Measurements from ENCODE around the gene DNMT1. TPM values are rescaled to one million over a fixed set of nuclear protein-coding genes. Genes with fewer than 3 reads are reported as not detected.
A peak's percentile ranks its signal among the peaks of the same experiment; 100 is the strongest.
"Not testable (repeated sequence)": the region's sequence is repeated elsewhere in the genome, so short reads cannot be mapped to it uniquely, and the experiment has no call there.

The DNMT1 gene
- total RNA-seq, 2 experiments from 2014 or later: 408 to 412 TPM

DNA sequence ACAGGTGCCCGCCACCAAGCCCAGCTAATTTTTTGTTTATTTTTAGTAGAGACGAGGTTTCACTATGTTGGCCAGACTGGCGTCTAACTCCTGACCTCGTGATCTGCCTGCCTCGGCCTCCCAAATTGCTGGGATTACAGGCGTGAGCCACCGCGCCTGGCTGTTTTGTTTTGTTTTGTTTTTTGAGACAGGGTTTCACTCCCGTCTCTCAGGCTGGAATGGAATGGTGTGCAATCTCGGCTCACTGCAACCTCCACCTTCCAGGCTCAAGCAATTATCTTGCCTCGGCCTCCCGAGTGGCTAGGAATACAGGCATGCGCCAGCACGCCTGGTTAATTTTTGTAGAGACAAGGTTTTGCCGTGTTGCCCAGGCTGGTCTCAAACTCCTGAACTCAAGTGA lies 5.3 kb upstream of the DNMT1 start:
- H3K4me3 Mint-ChIP-seq; H3K27ac Mint-ChIP-seq; H3K27me3 Mint-ChIP-seq (ENCODE audit: low read depth); H3K36me3 Mint-ChIP-seq (ENCODE audit: low read depth); ATAC-seq; H3K9me3 Mint-ChIP-seq (ENCODE audit: insufficient read depth); POLR2A ChIA-PET; DNase-seq: not testable (repeated sequence)
- CTCF ChIA-PET: interaction anchor here (1.1 to 1.6 kb wide), 3 partner anchors 21 to 49 kb away, joined by 3 to 12 read pairs (median 6); no protein-coding TSS in a partner anchor
- H3K4me1 Mint-ChIP-seq (ENCODE audit: low read depth): peaks cover 19% of the 10 kb centered on the region

GRCh38 chr19:10198889-10199644 lies 4.3 kb upstream of the DNMT1 start:
- ATAC-seq; H3K9me3 Mint-ChIP-seq (ENCODE audit: insufficient read depth); H3K36me3 Mint-ChIP-seq (ENCODE audit: low read depth); H3K27me3 Mint-ChIP-seq (ENCODE audit: low read depth): not testable (repeated sequence)
- CTCF ChIA-PET: interaction anchor here (0.7 to 1.6 kb wide), 7 partner anchors 12 to 268 kb away, joined by 3 to 10 read pairs (median 3); no protein-coding TSS in a partner anchor
- H3K4me3 Mint-ChIP-seq: peak overlapping the region; percentile 55
- peak; percentile 44 for DNase-seq
- peaks cover 21% of the 10 kb centered on the region for H3K4me1 Mint-ChIP-seq (ENCODE audit: low read depth)
- POLR2A ChIA-PET: interaction anchor here (0.6 kb wide), 1 partner anchor 51 kb away, joined by 4 read pairs; no protein-coding TSS in a partner anchor
- peak overlapping the region; percentile 85 for H3K27ac Mint-ChIP-seq

DNA sequence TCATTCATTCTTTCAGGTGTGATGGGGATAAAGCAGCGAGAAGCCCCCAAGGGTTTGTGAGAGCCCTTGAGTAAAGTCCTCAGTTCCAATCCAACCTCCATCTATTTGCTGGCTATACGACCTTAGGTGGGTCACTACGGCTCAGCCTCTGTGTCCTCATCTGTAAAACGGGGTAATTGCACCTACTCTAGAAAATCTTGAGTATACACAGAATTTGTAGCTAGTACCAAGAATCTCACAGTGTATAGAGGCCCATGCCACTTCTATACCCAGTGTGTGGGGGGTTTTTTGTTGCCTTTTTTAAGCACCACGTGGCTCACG lies 406 bp upstream of the DNMT1 start:
- ChIA-PET CTCF (interaction anchor here (0.8 to 4.3 kb wide), 4 partner anchors 25 to 55 kb away, joined by 3 to 33 read pairs (median 4); partner anchors contain the start of gene MRPL4), POLR2A (interaction anchor here (1.0 to 2.7 kb wide), 9 partner anchors 12 to 226 kb away, joined by 3 to 10 read pairs (median 6); partner anchors contain the start of gene ICAM1)
- DNase-seq (no peak), ATAC-seq (no peak)
- Mint-ChIP-seq H3K27me3 (ENCODE audit: low read depth) (no peaks in the 10 kb centered on the region), H3K4me1 (ENCODE audit: low read depth) (peaks cover 45% of the 10 kb centered on the region), H3K27ac (peak overlapping the region; percentile 97), H3K4me3 (peak overlapping the region; percentile 89), H3K9me3 (ENCODE audit: insufficient read depth) (no peaks in the 10 kb centered on the region), H3K36me3 (ENCODE audit: low read depth) (peaks cover 30% of the 10 kb centered on the region)

GRCh38 chr19:10193790-10194499 lies 808 bp downstream of the DNMT1 start:
- DNase-seq (peak; percentile 54), ATAC-seq (peak; percentile 9)
- Mint-ChIP-seq H3K4me3 (peak overlapping the region; percentile 89), H3K4me1 (ENCODE audit: low read depth) (peaks cover 48% of the 10 kb centered on the region), H3K36me3 (ENCODE audit: low read depth) (peaks cover 38% of the 10 kb centered on the region), H3K9me3 (ENCODE audit: insufficient read depth) (no peaks in the 10 kb centered on the region), H3K27me3 (ENCODE audit: low read depth) (no peaks in the 10 kb centered on the region), H3K27ac (peak overlapping the region; percentile 97)
- CTCF ChIA-PET: interaction anchor here (0.9 to 4.3 kb wide), 5 partner anchors 35 to 65 kb away, joined by 3 to 33 read pairs (median 4); partner anchors contain the start of gene MRPL4
- POLR2A ChIA-PET: interaction anchor here (0.7 to 2.7 kb wide), 18 partner anchors 9 to 227 kb away, joined by 3 to 10 read pairs (median 4); partner anchors contain the start of genes ICAM1, PPAN, S1PR2 and TYK2

- Mint-ChIP-seq H3K4me1 (ENCODE audit: low read depth) (peaks cover 49% of the 10 kb centered on the region), H3K27me3 (ENCODE audit: low read depth) (no peaks in the 10 kb centered on the region), H3K9me3 (ENCODE audit: insufficient read depth) (no peaks in the 10 kb centered on the region), H3K4me3 (peak overlapping the region; percentile 89), H3K27ac (peak overlapping the region; percentile 43), H3K36me3 (ENCODE audit: low read depth) (peaks cover 42% of the 10 kb centered on the region)
- POLR2A ChIA-PET: interaction anchor here (1.1 to 1.4 kb wide), 2 partner anchors 26 to 43 kb away, joined by 3 to 6 read pairs; no protein-coding TSS in a partner anchor
- CTCF ChIA-PET: interaction anchor here (0.8 to 4.3 kb wide), 3 partner anchors 57 to 80 kb away, joined by 3 to 33 read pairs (median 8); partner anchors contain the start of gene MRPL4
- no peak for DNase-seq
- no peak for ATAC-seq
Observed at GRCh38 chr19:10192922-10193321, 1.8 kb downstream of the DNMT1 start.

GRCh38 chr19:10191347-10191746 lies 3.4 kb downstream of the DNMT1 start:
- no peak overlapping the region for H3K27ac Mint-ChIP-seq
- no peaks in the 10 kb centered on the region for H3K27me3 Mint-ChIP-seq (ENCODE audit: low read depth)
- ChIA-PET POLR2A (interaction anchor here (0.6 kb wide), 1 partner anchor 203 kb away, joined by 3 read pairs; no protein-coding TSS in a partner anchor), CTCF (interaction anchor here (1.3 kb wide), 1 partner anchor 59 kb away, joined by 8 read pairs; no protein-coding TSS in a partner anchor)
- DNase-seq (no peak), ATAC-seq (no peak)
- H3K36me3 Mint-ChIP-seq (ENCODE audit: low read depth): peaks cover 46% of the 10 kb centered on the region
- H3K9me3 Mint-ChIP-seq (ENCODE audit: insufficient read depth): no peaks in the 10 kb centered on the region
- peaks cover 52% of the 10 kb centered on the region for H3K4me1 Mint-ChIP-seq (ENCODE audit: low read depth)
- H3K4me3 Mint-ChIP-seq: no peak overlapping the region

GRCh38 chr19:10190026-10190425 lies 4.7 kb downstream of the DNMT1 start:
- no peak for DNase-seq
- POLR2A ChIA-PET: interaction anchor here (0.7 to 1.6 kb wide), 2 partner anchors 46 to 60 kb away, joined by 3 to 7 read pairs; no protein-coding TSS in a partner anchor
- Mint-ChIP-seq H3K27me3 (ENCODE audit: low read depth) (no peaks in the 10 kb centered on the region), H3K4me3 (no peak overlapping the region), H3K36me3 (ENCODE audit: low read depth) (peaks cover 55% of the 10 kb centered on the region), H3K4me1 (ENCODE audit: low read depth) (peaks cover 47% of the 10 kb centered on the region), H3K27ac (peak overlapping the region; percentile 72), H3K9me3 (ENCODE audit: insufficient read depth) (no peaks in the 10 kb centered on the region)
- CTCF ChIA-PET: interaction anchor here (1.4 to 1.5 kb wide), 2 partner anchors 46 to 60 kb away, joined by 4 to 8 read pairs; no protein-coding TSS in a partner anchor
- no peak for ATAC-seq

GRCh38 chr19:10189616-10190015 lies 5.1 kb downstream of the DNMT1 start:
- Mint-ChIP-seq H3K36me3 (ENCODE audit: low read depth) (peaks cover 53% of the 10 kb centered on the region), H3K27me3 (ENCODE audit: low read depth) (no peaks in the 10 kb centered on the region), H3K4me3 (no peak overlapping the region), H3K9me3 (ENCODE audit: insufficient read depth) (no peaks in the 10 kb centered on the region), H3K4me1 (ENCODE audit: low read depth) (peaks cover 45% of the 10 kb centered on the region), H3K27ac (peak overlapping the region; percentile 72)
- POLR2A ChIA-PET: interaction anchor here (0.7 to 1.6 kb wide), 2 partner anchors 47 to 61 kb away, joined by 3 to 7 read pairs; no protein-coding TSS in a partner anchor
- ATAC-seq (no peak), DNase-seq (peak; percentile 48)
- CTCF ChIA-PET: interaction anchor here (0.7 to 1.5 kb wide), 3 partner anchors 46 to 147 kb away, joined by 3 to 8 read pairs (median 4); no protein-coding TSS in a partner anchor

GRCh38 chr19:10187315-10187714 lies 7.4 kb downstream of the DNMT1 start:
- Mint-ChIP-seq H3K4me1 (ENCODE audit: low read depth) (peaks cover 42% of the 10 kb centered on the region), H3K4me3 (no peak overlapping the region), H3K27me3 (ENCODE audit: low read depth) (no peaks in the 10 kb centered on the region), H3K9me3 (ENCODE audit: insufficient read depth) (no peaks in the 10 kb centered on the region), H3K27ac (peak overlapping the region; percentile 24), H3K36me3 (ENCODE audit: low read depth) (peaks cover 43% of the 10 kb centered on the region)
- POLR2A ChIA-PET: interaction anchor here (1.2 to 1.5 kb wide), 4 partner anchors 10 to 63 kb away, joined by 3 to 4 read pairs (median 4); no protein-coding TSS in a partner anchor
- no peak for ATAC-seq
- CTCF ChIA-PET: interaction anchor here (1.1 to 2.3 kb wide), 2 partner anchors 44 to 63 kb away, joined by 3 to 9 read pairs; no protein-coding TSS in a partner anchor
- no peak for DNase-seq

DNA sequence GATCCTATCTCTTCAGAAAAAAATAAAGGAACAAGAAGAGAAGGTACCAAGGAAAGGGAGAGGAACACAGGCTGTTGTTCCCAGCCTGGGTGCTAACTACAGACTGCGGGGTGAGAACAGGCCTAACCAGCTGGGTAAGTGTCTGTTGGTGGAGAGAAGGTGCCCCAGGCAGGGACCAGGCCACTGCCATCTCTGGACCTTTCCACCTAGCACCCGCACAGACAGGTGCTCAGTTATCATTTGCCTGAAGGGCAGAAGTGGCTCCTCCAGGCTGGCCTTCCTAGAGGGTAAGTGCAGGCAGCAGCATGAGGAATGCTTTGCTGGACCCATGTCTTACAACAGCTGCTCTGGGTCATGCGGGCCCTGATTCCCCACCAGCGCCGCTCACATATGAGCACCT lies 10.1 kb downstream of the DNMT1 start:
- DNase-seq: no peak
- no peak for ATAC-seq
- peaks cover 24% of the 10 kb centered on the region for H3K4me1 Mint-ChIP-seq (ENCODE audit: low read depth)
- H3K27ac Mint-ChIP-seq: no peak overlapping the region
- H3K36me3 Mint-ChIP-seq (ENCODE audit: low read depth): peaks cover 43% of the 10 kb centered on the region
- ChIA-PET POLR2A (interaction anchor here (0.8 kb wide), 1 partner anchor 10 kb away, joined by 4 read pairs; the partner anchor contains the start of gene DNMT1), CTCF (interaction anchor here (1.0 to 1.4 kb wide), 2 partner anchors 10 to 66 kb away, joined by 3 read pairs; no protein-coding TSS in a partner anchor)
- no peaks in the 10 kb centered on the region for H3K9me3 Mint-ChIP-seq (ENCODE audit: insufficient read depth)
- H3K27me3 Mint-ChIP-seq (ENCODE audit: low read depth): no peaks in the 10 kb centered on the region
- H3K4me3 Mint-ChIP-seq: no peak overlapping the region

DNA sequence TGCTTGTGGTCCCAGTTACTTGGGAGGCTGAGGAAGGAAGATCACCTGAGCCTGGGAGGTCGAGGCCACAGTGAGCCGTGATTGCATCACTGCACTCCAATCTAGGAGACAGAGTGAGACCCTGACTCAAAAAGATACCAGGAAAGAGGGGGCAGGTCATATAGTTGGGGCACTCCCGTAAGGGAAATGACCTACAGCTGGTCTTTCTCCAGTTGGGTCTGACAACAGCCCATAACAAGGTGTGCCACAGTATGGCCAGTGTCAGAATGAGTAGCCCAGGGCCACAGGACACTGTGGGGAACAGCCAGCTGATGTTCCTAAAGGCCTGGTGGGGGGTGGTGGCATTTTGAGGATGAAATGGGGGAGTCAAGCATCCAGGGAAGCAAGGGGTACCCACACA lies 10.8 kb downstream of the DNMT1 start:
- H3K4me3 Mint-ChIP-seq: no peak overlapping the region
- peaks cover 45% of the 10 kb centered on the region for H3K36me3 Mint-ChIP-seq (ENCODE audit: low read depth)
- no peaks in the 10 kb centered on the region for H3K27me3 Mint-ChIP-seq (ENCODE audit: low read depth)
- H3K9me3 Mint-ChIP-seq (ENCODE audit: insufficient read depth): no peaks in the 10 kb centered on the region
- CTCF ChIA-PET: interaction anchor here (1.0 to 1.4 kb wide), 2 partner anchors 9 to 66 kb away, joined by 3 read pairs; no protein-coding TSS in a partner anchor
- H3K27ac Mint-ChIP-seq: peak overlapping the region; percentile 46
- DNase-seq (no peak), ATAC-seq (no peak)
- H3K4me1 Mint-ChIP-seq (ENCODE audit: low read depth): peaks cover 21% of the 10 kb centered on the region
- POLR2A ChIA-PET: interaction anchor here (0.8 kb wide), 1 partner anchor 10 kb away, joined by 4 read pairs; the partner anchor contains the start of gene DNMT1
